Measurements from ENCODE around the gene TMEM165. TPM values are rescaled to one million over a fixed set of nuclear protein-coding genes. Genes with fewer than 3 reads are reported as not detected.
A peak's percentile ranks its signal among the peaks of the same experiment; 100 is the strongest.

Gene TMEM165
- total RNA-seq, 3 donors from 2014 or later (not counting 1 experiment from before 2014, with no cell fraction given): 86.9 to 113 (median 102) TPM

DNA sequence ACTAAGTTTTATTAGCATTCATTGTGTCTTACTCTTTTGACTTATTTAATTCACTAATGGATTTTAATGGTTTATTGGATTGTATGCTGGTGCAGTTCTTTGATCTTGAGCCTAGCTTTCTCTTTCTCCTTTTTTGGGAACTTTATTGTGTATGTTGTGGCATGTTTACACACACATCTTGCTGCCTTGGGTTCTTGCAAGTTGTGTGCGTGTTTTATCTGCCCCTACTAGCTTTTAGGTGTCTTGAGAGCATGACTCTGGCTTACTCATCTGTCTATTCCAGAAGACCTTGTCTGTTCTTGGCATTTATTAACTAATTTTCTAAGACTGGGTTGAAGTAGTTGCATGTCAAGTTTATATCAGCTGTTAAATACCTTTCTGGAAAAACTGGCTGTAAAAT is 2.7 kb downstream of the TMEM165 start:
- intact Hi-C loops (cut with micrococcal nuclease): no loop called here
- TF ChIP-seq, protein P1, sequence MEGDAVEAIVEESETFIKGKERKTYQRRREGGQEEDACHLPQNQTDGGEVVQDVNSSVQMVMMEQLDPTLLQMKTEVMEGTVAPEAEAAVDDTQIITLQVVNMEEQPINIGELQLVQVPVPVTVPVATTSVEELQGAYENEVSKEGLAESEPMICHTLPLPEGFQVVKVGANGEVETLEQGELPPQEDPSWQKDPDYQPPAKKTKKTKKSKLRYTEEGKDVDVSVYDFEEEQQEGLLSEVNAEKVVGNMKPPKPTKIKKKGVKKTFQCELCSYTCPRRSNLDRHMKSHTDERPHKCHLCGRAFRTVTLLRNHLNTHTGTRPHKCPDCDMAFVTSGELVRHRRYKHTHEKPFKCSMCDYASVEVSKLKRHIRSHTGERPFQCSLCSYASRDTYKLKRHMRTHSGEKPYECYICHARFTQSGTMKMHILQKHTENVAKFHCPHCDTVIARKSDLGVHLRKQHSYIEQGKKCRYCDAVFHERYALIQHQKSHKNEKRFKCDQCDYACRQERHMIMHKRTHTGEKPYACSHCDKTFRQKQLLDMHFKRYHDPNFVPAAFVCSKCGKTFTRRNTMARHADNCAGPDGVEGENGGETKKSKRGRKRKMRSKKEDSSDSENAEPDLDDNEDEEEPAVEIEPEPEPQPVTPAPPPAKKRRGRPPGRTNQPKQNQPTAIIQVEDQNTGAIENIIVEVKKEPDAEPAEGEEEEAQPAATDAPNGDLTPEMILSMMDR (IDR thresholded peaks at IDR 0.05): no peak
- H3K9me3 Mint-ChIP-seq: no peaks in the 10 kb centered on the region
- peaks cover 44 to 46% of the 10 kb centered on the region in 2 donors for H3K4me1 Mint-ChIP-seq
- H3K4me3 ChIP-seq (ENCODE audit: low read length): no peak overlapping the region
- H3K27me3 Mint-ChIP-seq (ENCODE audit: low read depth in 2 of 2): no peaks in the 10 kb centered on the region
- peak overlapping the region; percentile 90 for H3K4me3 Mint-ChIP-seq
- no peaks in the 10 kb centered on the region for H3K9me3 ChIP-seq (ENCODE audit: control insufficient read depth, insufficient read depth, low read length)
- ATAC-seq (no peak), DNase-seq (peak in 1 of 2 donors; percentile 22)
- H3K27ac Mint-ChIP-seq: peak overlapping the region; percentile 95 to 97
- no peak overlapping the region for H3K27ac ChIP-seq (ENCODE audit: low read length)
- no peaks in the 10 kb centered on the region for H3K27me3 ChIP-seq (ENCODE audit: control insufficient read depth, insufficient read depth, low read length)
- no peaks in the 10 kb centered on the region for H3K36me3 Mint-ChIP-seq
- H3K4me1 ChIP-seq (ENCODE audit: control insufficient read depth, insufficient read depth, low read length): peaks cover 23% of the 10 kb centered on the region
- peaks cover 5% of the 10 kb centered on the region for H3K36me3 ChIP-seq (ENCODE audit: control insufficient read depth, insufficient read depth, low read length)
- 40% methylated on average over 1 of the region's 1 CpG for WGBS (ENCODE audit: insufficient coverage)

DNA sequence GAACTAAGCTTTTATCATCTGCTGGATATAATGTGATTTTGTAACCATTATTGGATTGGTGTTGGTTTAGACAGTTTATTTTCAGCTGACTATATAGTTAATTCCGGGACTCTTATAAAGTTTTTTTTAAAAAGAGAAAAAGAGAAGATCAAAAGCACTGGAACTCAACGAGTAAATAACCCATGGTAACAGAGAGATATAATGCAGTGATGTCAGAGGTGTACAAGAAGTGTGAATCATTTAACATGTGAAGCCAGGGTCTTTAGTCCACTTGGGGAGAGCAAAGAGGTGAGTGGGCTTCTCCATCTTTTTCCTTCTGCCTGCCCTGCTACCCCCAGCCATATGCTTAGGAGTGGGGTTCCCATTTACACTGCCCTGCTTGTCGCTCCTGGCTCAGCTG is 3.2 kb downstream of the TMEM165 start:
- Mint-ChIP-seq H3K36me3 (no peaks in the 10 kb centered on the region), H3K27ac (peak overlapping the region; percentile 95 to 97), H3K4me3 (peak overlapping the region; percentile 90), H3K9me3 (no peaks in the 10 kb centered on the region), H3K4me1 (peaks cover 46 to 49% of the 10 kb centered on the region in 2 donors), H3K27me3 (ENCODE audit: low read depth in 2 of 2) (no peaks in the 10 kb centered on the region)
- Histone ChIP-seq H3K9me3 (ENCODE audit: control insufficient read depth, insufficient read depth, low read length) (no peaks in the 10 kb centered on the region), H3K4me3 (ENCODE audit: low read length) (no peak overlapping the region), H3K27me3 (ENCODE audit: control insufficient read depth, insufficient read depth, low read length) (no peaks in the 10 kb centered on the region), H3K36me3 (ENCODE audit: control insufficient read depth, insufficient read depth, low read length) (peaks cover 9% of the 10 kb centered on the region), H3K27ac (ENCODE audit: low read length) (no peak overlapping the region), H3K4me1 (ENCODE audit: control insufficient read depth, insufficient read depth, low read length) (peaks cover 23% of the 10 kb centered on the region)
- 80% methylated on average over 3 of the region's 3 CpGs for WGBS (ENCODE audit: insufficient coverage)
- intact Hi-C loops (cut with micrococcal nuclease): no loop called here
- DNase-seq (peak in 1 of 2 donors; percentile 16), ATAC-seq (no peak)
- TF ChIP-seq, protein P1 (IDR thresholded peaks at IDR 0.05): no peak

DNA sequence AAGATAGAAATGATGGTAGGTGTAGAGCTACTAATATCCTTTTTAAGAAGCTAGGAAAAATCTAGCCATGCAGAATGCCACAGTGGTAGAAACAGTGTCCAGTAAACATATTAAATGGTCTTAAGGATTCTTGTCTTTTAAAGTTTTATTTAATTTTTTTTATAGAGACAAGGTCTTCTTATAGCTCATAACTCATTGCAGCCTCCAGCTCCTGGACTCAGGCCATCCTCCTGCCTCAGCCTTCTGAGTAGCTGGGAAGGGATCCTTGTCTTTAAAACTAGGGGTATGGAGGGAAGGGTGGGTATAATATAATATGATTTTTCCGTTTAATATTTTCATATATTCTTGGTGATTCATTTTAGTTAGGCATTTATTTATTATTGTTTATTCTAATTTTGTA is 3.8 kb downstream of the TMEM165 start:
- no peaks in the 10 kb centered on the region for H3K9me3 Mint-ChIP-seq
- H3K27me3 Mint-ChIP-seq (ENCODE audit: low read depth in 2 of 2): no peaks in the 10 kb centered on the region
- peaks cover 13% of the 10 kb centered on the region for H3K36me3 ChIP-seq (ENCODE audit: control insufficient read depth, insufficient read depth, low read length)
- intact Hi-C loops (cut with micrococcal nuclease): no loop called here
- H3K4me1 ChIP-seq (ENCODE audit: control insufficient read depth, insufficient read depth, low read length): peaks cover 23% of the 10 kb centered on the region
- H3K9me3 ChIP-seq (ENCODE audit: control insufficient read depth, insufficient read depth, low read length): no peaks in the 10 kb centered on the region
- no peak overlapping the region for H3K4me3 ChIP-seq (ENCODE audit: low read length)
- H3K27me3 ChIP-seq (ENCODE audit: control insufficient read depth, insufficient read depth, low read length): no peaks in the 10 kb centered on the region
- ATAC-seq: no peak
- no peak for DNase-seq
- no peak overlapping the region for H3K27ac ChIP-seq (ENCODE audit: low read length)
- TF ChIP-seq, protein P1 (IDR thresholded peaks at IDR 0.05): no peak
- WGBS (ENCODE audit: insufficient coverage): no CpG with 5 or more reads among the region's 1 CpG
- H3K4me1 Mint-ChIP-seq: peaks cover 46 to 50% of the 10 kb centered on the region in 2 donors
- peak overlapping the region; percentile 95 to 97 for H3K27ac Mint-ChIP-seq
- peak overlapping the region; percentile 57 for H3K4me3 Mint-ChIP-seq
- H3K36me3 Mint-ChIP-seq: no peaks in the 10 kb centered on the region

DNA sequence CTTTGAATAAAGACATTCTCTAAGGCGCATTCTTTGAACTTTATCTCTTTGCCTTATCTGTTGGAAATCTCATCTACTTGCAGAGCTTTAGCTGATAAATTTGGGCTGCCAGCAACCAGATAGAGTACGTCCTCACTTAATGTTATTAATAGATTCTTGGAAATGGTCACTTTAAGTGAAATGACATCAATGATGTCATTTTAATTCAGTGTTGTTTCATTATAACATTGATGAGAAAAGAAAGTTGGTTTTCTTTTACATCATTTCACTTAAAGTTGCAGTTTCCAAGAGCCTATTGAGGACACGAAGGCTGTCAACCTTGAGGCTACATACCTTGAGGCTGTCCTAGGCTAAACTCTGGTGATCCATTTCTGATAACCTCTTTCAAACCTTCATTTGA is 9.3 kb downstream of the TMEM165 start:
- no peaks in the 10 kb centered on the region for H3K27me3 ChIP-seq (ENCODE audit: control insufficient read depth, insufficient read depth, low read length)
- DNase-seq (no peak), ATAC-seq (no peak)
- TF ChIP-seq, protein P1 (IDR thresholded peaks at IDR 0.05): no peak
- WGBS (ENCODE audit: insufficient coverage): 100% methylated on average over 3 of the region's 3 CpGs
- H3K27ac ChIP-seq (ENCODE audit: low read length): no peak overlapping the region
- intact Hi-C loops (cut with micrococcal nuclease): no loop called here
- H3K4me3 Mint-ChIP-seq: no peak overlapping the region
- H3K27ac Mint-ChIP-seq: no peak overlapping the region
- no peaks in the 10 kb centered on the region for H3K4me1 ChIP-seq (ENCODE audit: control insufficient read depth, insufficient read depth, low read length)
- H3K36me3 Mint-ChIP-seq: no peaks in the 10 kb centered on the region
- H3K4me1 Mint-ChIP-seq: peaks cover 45 to 52% of the 10 kb centered on the region in 2 donors
- H3K27me3 Mint-ChIP-seq (ENCODE audit: low read depth in 2 of 2): no peaks in the 10 kb centered on the region
- no peak overlapping the region for H3K4me3 ChIP-seq (ENCODE audit: low read length)
- H3K9me3 Mint-ChIP-seq: no peaks in the 10 kb centered on the region
- no peaks in the 10 kb centered on the region for H3K9me3 ChIP-seq (ENCODE audit: control insufficient read depth, insufficient read depth, low read length)
- H3K36me3 ChIP-seq (ENCODE audit: control insufficient read depth, insufficient read depth, low read length): peaks cover 27% of the 10 kb centered on the region

Data from natural killer cell (primary cell).